Measurements from ENCODE around the gene PCYOX1L. TPM values are rescaled to one million over a fixed set of nuclear protein-coding genes. Genes with fewer than 3 reads are reported as not detected.
"Not testable (repeated sequence)": the region's sequence is repeated elsewhere in the genome, so short reads cannot be mapped to it uniquely, and the experiment has no call there.

Gene PCYOX1L
- total RNA-seq, 4 donors from 2014 or later: 2.5 to 4.7 (median 3.8) TPM

DNA sequence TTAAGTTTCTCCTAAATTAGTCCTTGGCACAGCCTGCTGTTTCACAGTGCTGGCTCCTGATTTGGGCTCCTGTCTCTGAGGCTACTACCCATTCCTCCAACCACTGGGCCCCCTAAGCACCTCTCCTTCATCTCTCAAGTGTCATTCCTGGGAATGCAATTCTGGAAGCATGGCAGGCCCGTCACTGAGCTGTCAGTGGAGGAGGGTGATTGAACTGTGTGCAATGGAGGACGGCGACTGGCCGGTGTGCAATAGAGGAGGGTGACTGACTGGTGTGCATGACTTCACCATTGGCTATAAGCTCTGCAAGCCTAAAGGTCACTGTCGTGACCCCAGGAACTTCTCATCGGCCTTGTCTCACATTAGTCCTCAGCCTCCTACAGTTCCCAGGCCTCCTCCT lies 33.7 kb downstream of the PCYOX1L start:
- Histone ChIP-seq H3K4me1 (peaks cover 2 to 66% (median 9%) of the 10 kb centered on the region in 3 donors), H3K27me3 (no peaks in the 10 kb centered on the region), H3K9me3 (no peaks in the 10 kb centered on the region), H3K27ac (peak overlapping the region; percentile 93 to 99 (median 95)), H3K36me3 (no peaks in the 10 kb centered on the region), H3K4me3 (no peak overlapping the region)
- no peak for ATAC-seq
- WGBS, 2 donors (ENCODE audit: low coverage in 1 of 2): 65 to 78% methylated on average over 4 of the region's 6 CpGs
- no peak for TF ChIP-seq POLR2A (IDR thresholded peaks at IDR 0.05)
- TF ChIP-seq, protein P1, sequence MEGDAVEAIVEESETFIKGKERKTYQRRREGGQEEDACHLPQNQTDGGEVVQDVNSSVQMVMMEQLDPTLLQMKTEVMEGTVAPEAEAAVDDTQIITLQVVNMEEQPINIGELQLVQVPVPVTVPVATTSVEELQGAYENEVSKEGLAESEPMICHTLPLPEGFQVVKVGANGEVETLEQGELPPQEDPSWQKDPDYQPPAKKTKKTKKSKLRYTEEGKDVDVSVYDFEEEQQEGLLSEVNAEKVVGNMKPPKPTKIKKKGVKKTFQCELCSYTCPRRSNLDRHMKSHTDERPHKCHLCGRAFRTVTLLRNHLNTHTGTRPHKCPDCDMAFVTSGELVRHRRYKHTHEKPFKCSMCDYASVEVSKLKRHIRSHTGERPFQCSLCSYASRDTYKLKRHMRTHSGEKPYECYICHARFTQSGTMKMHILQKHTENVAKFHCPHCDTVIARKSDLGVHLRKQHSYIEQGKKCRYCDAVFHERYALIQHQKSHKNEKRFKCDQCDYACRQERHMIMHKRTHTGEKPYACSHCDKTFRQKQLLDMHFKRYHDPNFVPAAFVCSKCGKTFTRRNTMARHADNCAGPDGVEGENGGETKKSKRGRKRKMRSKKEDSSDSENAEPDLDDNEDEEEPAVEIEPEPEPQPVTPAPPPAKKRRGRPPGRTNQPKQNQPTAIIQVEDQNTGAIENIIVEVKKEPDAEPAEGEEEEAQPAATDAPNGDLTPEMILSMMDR (IDR thresholded peaks at IDR 0.05): no peak
- TF ChIP-seq POLR2AphosphoS5 (IDR thresholded peaks at IDR 0.05): no peak
- TF ChIP-seq EP300 (IDR thresholded peaks at IDR 0.05): no peak

DNA sequence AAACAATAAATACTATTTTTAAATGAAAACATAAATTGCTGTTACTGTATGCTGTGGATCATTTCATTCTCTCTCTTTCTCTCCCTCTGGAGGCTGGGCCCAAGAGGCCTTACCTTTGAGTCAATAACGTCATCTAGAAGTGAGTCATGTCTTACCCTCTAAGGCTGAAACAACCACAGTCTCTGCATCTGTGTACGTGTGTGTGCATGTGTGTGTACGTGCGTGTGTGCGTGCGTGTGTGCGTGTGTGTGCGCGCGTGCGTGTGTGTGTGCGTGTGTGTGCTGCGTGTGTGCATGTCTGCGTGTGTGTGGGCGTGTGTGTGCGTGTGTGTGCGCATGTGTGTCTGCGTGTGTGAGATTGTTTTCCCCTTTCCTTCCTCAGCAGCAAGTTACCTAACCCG lies 34.9 kb downstream of the PCYOX1L start:
- Histone ChIP-seq H3K4me3 (no peak overlapping the region), H3K27me3 (no peaks in the 10 kb centered on the region), H3K36me3 (no peaks in the 10 kb centered on the region), H3K4me1 (peaks cover 0 to 54% (median 9%) of the 10 kb centered on the region in 3 donors), H3K9me3 (no peaks in the 10 kb centered on the region), H3K27ac (peak overlapping the region; percentile 93 to 99 (median 95))
- no peak for ATAC-seq
- WGBS, 2 donors (ENCODE audit: low coverage in 1 of 2): 67 to 71% methylated on average over 5 to 19 of the region's 19 CpGs
- TF ChIP-seq EP300 (IDR thresholded peaks at IDR 0.05) (no peak), POLR2AphosphoS5 (IDR thresholded peaks at IDR 0.05) (no peak), POLR2A (IDR thresholded peaks at IDR 0.05) (no peak)
- TF ChIP-seq, protein P1 (IDR thresholded peaks at IDR 0.05): no peak

DNA sequence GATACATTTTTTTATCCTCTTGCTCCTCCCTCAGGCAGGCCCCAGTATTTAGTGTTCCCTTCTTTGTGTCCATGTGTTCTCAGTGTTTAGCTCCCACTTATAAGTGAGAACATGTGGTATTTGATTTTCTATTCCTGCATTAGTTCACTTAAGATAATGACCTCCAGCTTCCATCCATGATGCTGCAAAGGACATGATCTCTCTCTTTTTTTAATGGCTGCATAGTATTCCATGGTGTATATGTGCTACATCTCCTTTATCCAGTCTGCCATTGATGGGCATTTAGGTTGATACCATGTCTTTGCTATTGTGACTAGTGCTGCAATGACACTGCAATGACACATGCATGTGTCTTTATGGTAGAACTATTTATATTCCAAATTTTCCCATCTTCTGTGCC lies 37.1 kb downstream of the PCYOX1L start:
- H3K9me3 ChIP-seq, H3K36me3 ChIP-seq, H3K27ac ChIP-seq, ATAC-seq, H3K4me3 ChIP-seq, H3K27me3 ChIP-seq: not testable (repeated sequence)
- H3K4me1 ChIP-seq: peaks cover 0 to 43% (median 2%) of the 10 kb centered on the region in 3 donors

DNA sequence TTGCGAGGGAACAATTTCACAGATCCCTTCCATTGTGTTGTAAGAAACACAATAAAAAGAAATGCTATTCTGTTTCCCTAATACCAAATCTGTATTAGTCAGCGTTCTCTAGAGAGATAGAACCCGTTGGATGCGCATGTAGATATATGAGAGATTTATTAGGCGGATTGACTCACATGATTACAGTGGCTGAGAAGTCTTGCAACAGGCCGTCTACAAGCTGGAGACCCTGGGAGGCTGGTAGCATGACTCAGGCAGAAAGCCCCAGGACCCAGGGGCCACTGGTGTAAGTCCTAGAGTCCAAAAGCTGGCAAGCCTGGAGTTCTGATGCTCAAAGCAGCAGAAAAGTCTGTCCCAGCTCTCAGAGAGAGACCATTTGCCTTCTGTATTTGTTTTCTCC lies 39.7 kb downstream of the PCYOX1L start:
- Histone ChIP-seq H3K4me3 (no peak overlapping the region), H3K4me1 (peaks cover 0 to 41% (median 0%) of the 10 kb centered on the region in 3 donors), H3K27me3 (no peaks in the 10 kb centered on the region), H3K27ac (no peak overlapping the region), H3K36me3 (no peaks in the 10 kb centered on the region), H3K9me3 (no peaks in the 10 kb centered on the region)
- TF ChIP-seq POLR2AphosphoS5 (IDR thresholded peaks at IDR 0.05): no peak
- ATAC-seq: peak; percentile 62
- 81 to 100% methylated on average over 1 to 6 of the region's 6 CpGs for WGBS, 2 donors (ENCODE audit: low coverage in 1 of 2)

DNA sequence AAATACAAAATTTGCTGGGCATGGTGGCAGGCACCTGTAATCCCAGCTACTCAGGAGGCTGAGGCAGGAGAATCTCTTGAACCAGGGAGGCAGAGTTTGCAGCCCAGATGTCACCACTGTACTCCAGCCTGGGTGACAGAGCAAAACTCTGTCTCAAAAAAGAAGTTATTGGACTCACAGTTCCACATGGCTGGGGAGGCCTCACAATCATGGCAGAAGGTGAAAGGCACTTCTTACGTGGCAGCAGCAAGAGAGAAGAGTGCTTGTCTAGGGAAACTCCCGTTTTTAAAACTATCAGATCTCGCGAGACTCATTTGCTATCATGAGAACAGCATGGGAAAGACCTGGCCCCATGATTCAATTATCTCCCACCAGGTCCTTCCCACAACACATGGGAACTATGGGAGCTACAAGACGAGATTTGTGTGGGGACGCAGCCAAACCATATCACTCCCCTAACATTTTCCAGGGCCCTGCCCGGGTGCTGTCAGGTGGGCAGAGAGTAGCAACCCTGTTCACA lies 41.0 kb downstream of the PCYOX1L start:
- ATAC-seq, H3K36me3 ChIP-seq, H3K4me3 ChIP-seq, H3K9me3 ChIP-seq, H3K27ac ChIP-seq, H3K27me3 ChIP-seq: not testable (repeated sequence)
- WGBS, 2 donors (ENCODE audit: low coverage in 1 of 2): 78% methylated on average over 5 of the region's 7 CpGs; no CpG with 5 or more reads in 1 of the 2 donors
- H3K4me1 ChIP-seq: peaks cover 0 to 39% (median 0%) of the 10 kb centered on the region in 3 donors

DNA sequence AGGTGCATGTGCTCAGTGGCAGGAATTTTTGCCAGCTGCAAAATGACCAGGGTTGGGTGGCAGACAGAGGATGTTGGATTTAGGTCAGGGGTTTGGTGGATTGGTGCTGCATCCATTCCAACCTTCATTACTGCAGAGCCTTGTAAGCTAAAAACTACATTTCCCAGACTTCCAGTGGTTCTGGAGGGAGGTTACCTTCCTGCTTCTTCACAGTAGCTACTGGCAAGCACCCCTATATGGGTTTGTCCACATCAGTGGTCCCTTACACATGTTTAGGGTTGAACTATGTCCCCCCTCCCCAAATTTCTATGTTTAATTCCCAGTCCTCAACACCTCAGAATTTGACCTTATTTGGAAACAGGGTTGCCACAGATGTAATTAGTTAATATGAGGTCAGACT lies 41.9 kb downstream of the PCYOX1L start:
- TF ChIP-seq EP300 (IDR thresholded peaks at IDR 0.05) (no peak), POLR2AphosphoS5 (IDR thresholded peaks at IDR 0.05) (no peak), POLR2A (IDR thresholded peaks at IDR 0.05) (no peak)
- TF ChIP-seq, protein P1 (IDR thresholded peaks at IDR 0.05): no peak
- no peak for ATAC-seq
- H3K27me3 ChIP-seq: no peaks in the 10 kb centered on the region
- H3K4me1 ChIP-seq: peaks cover 0 to 49% (median 0%) of the 10 kb centered on the region in 3 donors
- H3K4me3 ChIP-seq: no peak overlapping the region
- H3K9me3 ChIP-seq: no peaks in the 10 kb centered on the region
- H3K36me3 ChIP-seq: no peaks in the 10 kb centered on the region
- H3K27ac ChIP-seq: peak overlapping the region in 3 of 4 donors; percentile 52 to 73 (median 70)
